Spleen (tissue), 11 donors: ENCODE data around the gene RNF225. TPM values are rescaled to one million over a fixed set of nuclear protein-coding genes. Genes with fewer than 3 reads are reported as not detected.
"Not testable (repeated sequence)": the region's sequence is repeated elsewhere in the genome, so short reads cannot be mapped to it uniquely, and the experiment has no call there.

ENCODE experiments used
- DNase-seq: peaks from one replicate; pipeline ENCODE4 v3.0.0-alpha.2; 2020
- H3K27ac ChIP-seq, 8 donors: fragments of 200-600 bp; sonication (generic) in 7 of 8; 1 replicate in 4 of 8; 2 replicates in 4 of 8; pipeline versions ENCODE4 v1.5.0 to v1.8.0; 2016 to 2021; ENCODE audit warnings: inconsistent platforms in 4 of 8, mild to moderate bottlenecking in 4 of 8, moderate library complexity in 1 of 8
- H3K27me3 ChIP-seq, 7 donors: fragments of 200-600 bp; sonication (generic) in 6 of 7; replicated peaks in 1 of 7; 1 replicate in 4 of 7; 2 replicates in 3 of 7; pipeline versions ENCODE4 v1.5.0 to v1.8.0; 2016 to 2021; ENCODE audit warnings: inconsistent platforms in 3 of 7, mild to moderate bottlenecking in 1 of 7
- H3K36me3 ChIP-seq, 6 donors: fragments of 200-600 bp; sonication (generic) in 5 of 6; 1 replicate in 4 of 6; 2 replicates in 2 of 6; pipeline versions ENCODE4 v1.5.0 to v1.8.0; 2016 to 2021; ENCODE audit warnings: inconsistent platforms in 2 of 6
- H3K4me1 ChIP-seq, 6 donors: fragments of 200-600 bp; sonication (generic) in 5 of 6; 1 replicate in 3 of 6; 2 replicates in 3 of 6; pipeline versions ENCODE4 v1.5.0 to v1.8.0; 2016 to 2021; ENCODE audit warnings: inconsistent platforms in 3 of 6
- H3K4me3 ChIP-seq, 8 donors: fragments of 200-600 bp; sonication (generic) in 7 of 8; 1 replicate in 4 of 8; 2 replicates in 4 of 8; pipeline versions ENCODE4 v1.5.0 to v1.8.0; 2016 to 2021; ENCODE audit warnings: inconsistent platforms in 4 of 8, mild to moderate bottlenecking in 4 of 8, moderate library complexity in 2 of 8
- H3K9me3 ChIP-seq, 8 donors: fragments of 200-600 bp; sonication (generic) in 7 of 8; 1 replicate in 4 of 8; 2 replicates in 4 of 8; pipeline versions ENCODE4 v1.5.0 to v1.8.0; 2016 to 2021; ENCODE audit warnings: inconsistent platforms in 4 of 8
- CTCF ChIP-seq, 11 experiments: fragments of 200-600 bp in 7 of 11; fragments of 450-650 bp in 4 of 11; sonication (generic) in 4 of 11; IDR thresholded peaks in 8 of 11; conservative IDR thresholded peaks in 3 of 11; 1 replicate in 7 of 11; 2 replicates in 4 of 11; pipeline versions ENCODE4 v1.4.0 to v1.8.0; 2016 to 2021; ENCODE audit warnings: antibody characterized with exemption in 11 of 11, inconsistent platforms in 4 of 11, mild to moderate bottlenecking in 1 of 11
- POLR2A ChIP-seq, 3 donors: fragments of 450-650 bp; IDR thresholded peaks; one replicate each; pipeline ENCODE4 v1.5.1; 2017; ENCODE audit warnings: antibody characterized with exemption in 3 of 3, mild to moderate bottlenecking in 1 of 3
- POLR2AphosphoS5 ChIP-seq, 3 donors: sonication (generic); formaldehyde crosslinking; IDR thresholded peaks; one replicate each; pipeline ENCODE4 v1.5.1; 2017; ENCODE audit warnings: antibody characterized with exemption in 3 of 3
- WGBS, 5 donors: extraction: QIAGEN DNeasy Blood & Tissue Kit in 3 of 5; methylation state at CpG; one replicate each; pipeline versions ENCODE4 v1.1.5 to v1.1.7; 2013 to 2018; 5-methylcytosine and 5-hydroxymethylcytosine counted together
- intact Hi-C: fragments of 100-400 bp; cut with DNase I; formaldehyde crosslinking; loops from one replicate; pipeline ENCODE4 v1.15.0; 2023; ENCODE audit warnings: low total_unique reads
- polyA plus RNA-seq, 3 donors: library from polyadenylated mRNA; stranded (reverse); fragments of 200-250 nt; gene quantifications; one replicate each; pipeline ENCODE4 v1.2.1, GENCODE V29; 2013
- total RNA-seq, 7 donors: library from RNA; depleted of rRNA in 3 of 7; stranded (reverse); fragments of >200 nt in 3 of 7; fragmentation: NEBNext Ultra II Directional in 4 of 7; extraction: Animal tissue kit (Norgen Biotek cat#: 25700) in 4 of 7; gene quantifications; one replicate each; pipeline versions ENCODE4 v1.1.0 to v1.2.1, GENCODE V29; 2016 to 2021
- donor health status: healthy with polysubstance abuse.
- donor health status: DM: no; HTN: no; CAD: no; lungs with moderate emphysema.
- donor health status: DM: no; HTN: no; CAD: no.
- donor health status: Bipolar disorder and iron deficiency.
- donor health status: healthy.
- donor health status: DM: no; HTN: no; CAD: no.
- donor health status: DM: yes; HTN: yes; CAD: no.

Gene RNF225
- total and polyA plus RNA-seq, 10 donors: not detected

GRCh38 chr19:58374200-58374599 is 21.3 kb upstream of the RNF225 start:
- no peak for DNase-seq
- intact Hi-C loops: no loop called here
- Histone ChIP-seq H3K36me3 (peaks cover 0 to 1% (median 0%) of the 10 kb centered on the region in 6 donors), H3K27me3 (no peaks in the 10 kb centered on the region), H3K4me1 (peaks cover under 1 to 7% (median 3%) of the 10 kb centered on the region in 6 donors), H3K27ac (no peak overlapping the region), H3K9me3 (no peaks in the 10 kb centered on the region), H3K4me3 (no peak overlapping the region)
- WGBS, 5 donors: 73 to 88% (median 75%) methylated on average over 4 of the region's 4 CpGs
- TF ChIP-seq POLR2AphosphoS5 (IDR thresholded peaks at IDR 0.05) (no peak), CTCF (IDR thresholded peaks at IDR 0.05 in 8 of 11, conservative IDR thresholded peaks at IDR 0.05 in 3 of 11) (no peak), POLR2A (IDR thresholded peaks at IDR 0.05) (no peak)

DNA sequence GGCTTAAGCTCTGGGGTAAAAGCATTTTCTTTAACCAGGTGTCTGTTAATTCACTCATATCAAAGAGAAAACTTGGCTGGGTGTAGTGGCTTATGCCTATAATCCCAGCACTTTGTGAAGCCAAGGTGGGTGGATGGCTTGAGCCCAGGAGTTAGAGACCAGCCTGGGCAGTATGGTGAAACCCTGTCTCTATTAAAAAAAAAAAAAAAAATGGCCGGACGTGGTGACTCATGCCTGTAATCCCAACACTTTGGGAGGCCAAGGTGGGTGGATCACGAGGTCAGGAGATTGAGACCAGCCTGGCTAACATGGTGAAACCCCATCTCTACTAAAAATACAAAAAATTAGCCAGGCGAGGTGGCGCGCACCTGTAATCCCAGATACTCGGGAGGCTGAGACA is 18.7 kb upstream of the RNF225 start:
- WGBS, 5 donors: 81 to 98% (median 89%) methylated on average over 7 of the region's 7 CpGs
- H3K4me3 ChIP-seq, DNase-seq, H3K27ac ChIP-seq, H3K27me3 ChIP-seq, H3K36me3 ChIP-seq, intact Hi-C loops, H3K9me3 ChIP-seq: not testable (repeated sequence)
- peaks cover 18 to 26% (median 20%) of the 10 kb centered on the region in 6 donors for H3K4me1 ChIP-seq

DNA sequence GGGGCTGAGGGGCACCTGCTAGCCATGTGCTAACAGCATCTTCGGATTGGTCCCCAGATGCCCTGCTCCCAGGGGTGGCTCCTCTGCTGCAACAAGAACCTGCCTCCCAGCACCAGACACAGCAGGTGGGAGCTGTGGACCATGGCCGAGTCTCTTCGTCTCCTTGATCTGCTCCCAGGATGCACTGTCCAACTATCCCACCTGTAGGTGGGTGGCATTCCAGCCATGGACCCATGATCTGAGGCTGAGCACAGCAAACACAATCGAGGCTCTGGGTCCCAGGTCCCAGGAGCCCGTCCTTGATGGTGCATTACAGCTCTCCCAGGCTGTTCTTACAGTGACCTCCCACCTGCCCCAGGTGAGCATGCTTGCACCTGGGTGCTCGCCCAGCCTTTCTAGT is 16.2 kb upstream of the RNF225 start:
- H3K27me3 ChIP-seq: no peaks in the 10 kb centered on the region
- peaks cover 23 to 38% (median 28%) of the 10 kb centered on the region in 6 donors for H3K4me1 ChIP-seq
- WGBS, 5 donors: 90 to 95% (median 93%) methylated on average over 6 of the region's 6 CpGs
- peak; percentile 77 for DNase-seq
- peak overlapping the region in 2 of 8 donors; percentile 97 to 100 for H3K27ac ChIP-seq
- H3K4me3 ChIP-seq: no peak overlapping the region
- intact Hi-C loops: no loop called here
- H3K36me3 ChIP-seq: no peaks in the 10 kb centered on the region
- TF ChIP-seq POLR2A (IDR thresholded peaks at IDR 0.05): no peak
- no peak for TF ChIP-seq CTCF (IDR thresholded peaks at IDR 0.05 in 8 of 11, conservative IDR thresholded peaks at IDR 0.05 in 3 of 11)
- TF ChIP-seq POLR2AphosphoS5 (IDR thresholded peaks at IDR 0.05): no peak
- no peaks in the 10 kb centered on the region for H3K9me3 ChIP-seq

DNA sequence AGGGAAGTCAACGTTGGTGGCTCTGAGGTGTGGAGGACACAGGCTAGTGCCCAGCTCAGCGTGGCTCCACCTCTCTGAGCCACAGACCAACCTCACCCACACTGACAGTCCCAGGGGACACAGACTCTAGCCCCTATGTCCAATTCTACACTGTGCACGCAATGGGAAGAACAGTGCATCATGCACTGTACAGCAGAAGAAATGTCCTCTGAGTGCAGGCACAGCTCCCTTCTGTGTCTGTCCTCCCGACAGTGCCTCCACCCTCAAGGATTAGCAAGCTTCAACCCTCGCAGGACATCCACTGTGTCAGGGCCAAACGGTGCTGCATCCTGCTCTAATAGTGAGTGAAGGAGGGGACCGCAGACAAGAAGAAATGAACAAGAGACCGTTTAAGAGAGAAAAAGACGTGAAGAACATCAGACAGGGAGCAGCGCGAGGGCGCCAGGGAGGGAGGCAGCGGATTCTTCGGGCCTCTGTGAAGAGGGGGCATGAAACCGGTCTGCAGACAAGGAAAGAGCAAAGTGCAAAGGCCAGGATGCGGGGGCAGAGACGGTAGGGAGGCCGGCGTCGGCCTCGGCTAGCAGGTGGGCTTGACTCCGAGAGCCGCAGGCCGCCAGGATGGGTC is 15.3 kb upstream of the RNF225 start:
- Histone ChIP-seq H3K27me3 (no peaks in the 10 kb centered on the region), H3K4me3 (peak overlapping the region; percentile 60 to 98 (median 83)), H3K4me1 (peaks cover 23 to 44% (median 28%) of the 10 kb centered on the region in 6 donors), H3K27ac (peak overlapping the region; percentile 87 to 100 (median 96)), H3K9me3 (no peaks in the 10 kb centered on the region), H3K36me3 (no peaks in the 10 kb centered on the region)
- intact Hi-C loops: no loop called here
- no peak for TF ChIP-seq CTCF (IDR thresholded peaks at IDR 0.05 in 8 of 11, conservative IDR thresholded peaks at IDR 0.05 in 3 of 11)
- no peak for TF ChIP-seq POLR2A (IDR thresholded peaks at IDR 0.05)
- TF ChIP-seq POLR2AphosphoS5 (IDR thresholded peaks at IDR 0.05): no peak
- DNase-seq: no peak
- WGBS, 5 donors: 4 to 8% (median 6%) methylated on average over 24 of the region's 24 CpGs
